Nephron (organoid): ENCODE measurements around the gene FABP6.

Source experiments
- H3K27ac Mint-ChIP-seq, 3 experiments: 2 replicates each; pipeline ENCODE4 v1.8.0; 2020; ENCODE audit warnings: mixed read lengths in 3 of 3, mild to moderate bottlenecking in 2 of 3, moderate library complexity in 1 of 3
- H3K27me3 Mint-ChIP-seq: 2 replicates; pipeline ENCODE4 v1.8.0; 2021; ENCODE audit warnings: low read depth, mild to moderate bottlenecking, moderate library complexity, mixed read lengths
- H3K36me3 Mint-ChIP-seq: 2 replicates; pipeline ENCODE4 v1.8.0; 2020; ENCODE audit warnings: low read depth, mixed read lengths
- H3K4me1 Mint-ChIP-seq: 2 replicates; pipeline ENCODE4 v1.8.0; 2020; ENCODE audit warnings: mixed read lengths
- H3K4me3 Mint-ChIP-seq, 3 experiments: 2 replicates each; pipeline ENCODE4 v1.8.0; 2020; ENCODE audit warnings: mild to moderate bottlenecking in 3 of 3, mixed read lengths in 3 of 3, moderate library complexity in 2 of 3
- H3K9me3 Mint-ChIP-seq: 2 replicates; pipeline ENCODE4 v1.8.0; 2020; ENCODE audit warnings: mixed read lengths
- TF ChIP-seq, protein P1 (sequence below), 3 experiments: fragments of 200-600 bp; sonication (generic); IDR thresholded peaks; one replicate each; pipeline ENCODE4 v1.5.0; 2021; ENCODE audit warnings: antibody characterized with exemption in 3 of 3; ENCODE audit not compliant: unreplicated experiment in 3 of 3

Gene FABP6

DNA sequence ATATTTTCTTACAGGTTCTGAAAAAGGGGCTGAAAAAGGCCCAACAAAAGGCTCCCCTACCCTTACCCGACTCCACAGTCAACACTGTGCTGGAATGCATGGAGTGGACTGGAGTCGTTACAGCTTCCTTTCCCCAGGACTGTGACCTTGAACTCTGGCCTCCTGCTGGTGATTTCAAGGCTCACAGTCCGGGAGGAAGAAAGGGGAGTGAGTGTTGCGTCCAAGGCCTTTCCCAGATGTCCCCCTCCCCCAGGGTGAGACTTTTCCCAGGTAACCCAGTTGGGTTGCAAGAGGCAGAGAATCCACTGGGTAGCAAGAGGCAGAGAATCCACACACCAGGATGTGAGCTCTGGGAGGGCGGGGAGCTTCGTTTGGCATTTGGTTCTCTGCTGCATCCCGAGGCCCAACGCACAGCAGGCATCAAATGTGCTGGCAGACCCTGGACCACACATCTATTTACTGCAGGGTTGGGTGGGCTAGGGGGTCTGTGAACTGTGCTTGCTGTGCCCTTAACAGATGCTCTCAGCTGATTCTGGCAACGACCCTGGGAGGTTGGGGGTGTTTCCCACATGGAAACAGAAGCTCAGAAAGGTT is 37.5 kb downstream of the FABP6 start:
- H3K36me3 Mint-ChIP-seq = peaks cover 16% of the 10 kb centered on the region
- peaks cover 32% of the 10 kb centered on the region for H3K4me1 Mint-ChIP-seq
- peaks cover 3% of the 10 kb centered on the region for H3K27me3 Mint-ChIP-seq
- TF ChIP-seq, protein P1, sequence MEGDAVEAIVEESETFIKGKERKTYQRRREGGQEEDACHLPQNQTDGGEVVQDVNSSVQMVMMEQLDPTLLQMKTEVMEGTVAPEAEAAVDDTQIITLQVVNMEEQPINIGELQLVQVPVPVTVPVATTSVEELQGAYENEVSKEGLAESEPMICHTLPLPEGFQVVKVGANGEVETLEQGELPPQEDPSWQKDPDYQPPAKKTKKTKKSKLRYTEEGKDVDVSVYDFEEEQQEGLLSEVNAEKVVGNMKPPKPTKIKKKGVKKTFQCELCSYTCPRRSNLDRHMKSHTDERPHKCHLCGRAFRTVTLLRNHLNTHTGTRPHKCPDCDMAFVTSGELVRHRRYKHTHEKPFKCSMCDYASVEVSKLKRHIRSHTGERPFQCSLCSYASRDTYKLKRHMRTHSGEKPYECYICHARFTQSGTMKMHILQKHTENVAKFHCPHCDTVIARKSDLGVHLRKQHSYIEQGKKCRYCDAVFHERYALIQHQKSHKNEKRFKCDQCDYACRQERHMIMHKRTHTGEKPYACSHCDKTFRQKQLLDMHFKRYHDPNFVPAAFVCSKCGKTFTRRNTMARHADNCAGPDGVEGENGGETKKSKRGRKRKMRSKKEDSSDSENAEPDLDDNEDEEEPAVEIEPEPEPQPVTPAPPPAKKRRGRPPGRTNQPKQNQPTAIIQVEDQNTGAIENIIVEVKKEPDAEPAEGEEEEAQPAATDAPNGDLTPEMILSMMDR (IDR thresholded peaks at IDR 0.05; ENCODE audit: unreplicated experiment in 3 of 3) = peak in 1 of 3 experiments; percentile 23
- no peaks in the 10 kb centered on the region for H3K9me3 Mint-ChIP-seq
- H3K4me3 Mint-ChIP-seq = no peak overlapping the region
- H3K27ac Mint-ChIP-seq = no peak overlapping the region

DNA sequence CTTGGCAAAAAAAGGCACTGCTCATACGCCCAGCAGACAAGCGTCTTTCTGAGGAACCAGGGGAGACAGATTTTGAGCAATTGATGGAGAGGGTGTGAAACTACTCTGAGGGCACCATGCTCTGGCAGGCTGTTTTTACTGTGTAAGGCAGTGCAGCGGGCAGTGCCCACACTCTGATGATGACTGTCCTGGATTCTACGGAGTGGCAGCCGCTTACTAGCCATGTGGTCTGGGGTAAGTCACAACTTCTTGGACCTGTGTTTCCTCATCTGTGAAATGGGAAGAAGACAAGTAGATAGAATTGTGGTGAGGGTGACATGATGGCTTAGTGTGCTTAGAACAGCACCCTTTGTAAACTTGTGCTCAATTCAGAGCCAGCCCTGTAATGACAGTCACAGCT is 38.8 kb downstream of the FABP6 start:
- Mint-ChIP-seq H3K9me3 (no peaks in the 10 kb centered on the region), H3K27me3 (no peaks in the 10 kb centered on the region), H3K4me3 (no peak overlapping the region), H3K36me3 (peaks cover 16% of the 10 kb centered on the region), H3K4me1 (peaks cover 24% of the 10 kb centered on the region), H3K27ac (no peak overlapping the region)
- TF ChIP-seq, protein P1 (IDR thresholded peaks at IDR 0.05; ENCODE audit: unreplicated experiment in 3 of 3) = no peak

DNA sequence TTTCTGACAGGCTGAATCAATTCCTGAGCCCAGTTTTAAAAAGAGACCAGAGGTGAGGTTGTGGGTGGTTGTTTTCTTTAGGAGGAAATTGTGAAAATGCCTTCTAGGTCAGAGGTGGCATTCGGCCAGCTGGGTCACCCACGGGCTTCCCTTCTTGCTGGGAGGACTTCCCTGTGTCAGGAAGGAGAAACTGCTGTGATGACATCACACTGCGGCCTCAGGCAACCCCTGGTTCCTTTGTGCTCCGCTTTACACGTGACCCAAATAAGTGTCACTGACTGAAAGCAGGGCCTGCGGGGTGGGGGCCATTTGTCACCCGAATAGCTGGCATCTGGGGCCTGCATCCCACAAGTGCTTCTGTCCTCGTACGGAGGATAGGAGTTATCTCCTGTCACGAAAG is 39.7 kb downstream of the FABP6 start:
- H3K4me3 Mint-ChIP-seq = no peak overlapping the region
- H3K4me1 Mint-ChIP-seq = peaks cover 17% of the 10 kb centered on the region
- TF ChIP-seq, protein P1 (IDR thresholded peaks at IDR 0.05; ENCODE audit: unreplicated experiment in 3 of 3) = no peak
- H3K27ac Mint-ChIP-seq = no peak overlapping the region
- peaks cover 16% of the 10 kb centered on the region for H3K36me3 Mint-ChIP-seq
- no peaks in the 10 kb centered on the region for H3K9me3 Mint-ChIP-seq
- H3K27me3 Mint-ChIP-seq = no peaks in the 10 kb centered on the region

DNA sequence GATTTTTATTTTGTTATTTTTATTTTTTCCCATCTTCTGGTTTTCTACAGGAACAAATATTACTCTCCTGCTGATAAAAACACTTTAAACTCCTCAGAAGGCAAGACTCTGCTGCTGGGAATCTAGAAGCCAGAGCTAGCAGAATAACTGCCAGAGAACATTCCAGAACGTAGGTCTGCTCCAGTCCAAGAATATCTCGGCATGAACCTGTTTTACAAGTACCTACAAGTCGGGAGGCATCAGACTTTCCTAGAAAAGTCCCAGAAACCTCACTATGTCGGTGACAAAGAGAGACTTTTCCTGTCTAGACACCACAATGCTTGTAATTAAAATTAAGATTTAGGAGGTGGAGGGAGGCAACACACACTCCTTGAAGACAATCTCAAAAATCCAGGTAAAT is 41.4 kb downstream of the FABP6 start:
- Mint-ChIP-seq H3K36me3 (peaks cover 29% of the 10 kb centered on the region), H3K4me1 (peaks cover 17% of the 10 kb centered on the region), H3K27ac (peak overlapping the region; percentile 27 to 83 (median 69)), H3K4me3 (no peak overlapping the region), H3K27me3 (no peaks in the 10 kb centered on the region), H3K9me3 (no peaks in the 10 kb centered on the region)
- TF ChIP-seq, protein P1 (IDR thresholded peaks at IDR 0.05; ENCODE audit: unreplicated experiment in 3 of 3) = no peak

DNA sequence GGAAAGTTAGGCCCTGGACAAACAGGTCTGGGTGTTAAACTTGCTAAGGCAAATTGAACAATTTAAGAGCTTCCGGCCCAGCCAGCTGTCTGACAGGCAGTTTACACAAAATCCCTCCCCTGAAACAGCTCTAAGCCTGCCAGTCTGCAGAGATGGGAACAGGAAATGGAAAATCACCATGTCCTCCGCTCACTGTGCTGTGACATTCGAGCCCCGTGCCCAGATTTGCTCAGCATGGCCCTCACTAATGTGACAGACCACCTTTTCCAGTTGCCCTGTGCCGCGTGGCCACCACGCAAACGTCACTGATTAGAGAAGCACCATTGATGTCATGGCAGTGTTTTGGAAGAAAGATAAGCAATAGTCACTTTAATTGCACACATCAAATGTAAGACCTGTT is 42.1 kb downstream of the FABP6 start:
- Mint-ChIP-seq H3K27me3 (no peaks in the 10 kb centered on the region), H3K4me3 (peak overlapping the region; percentile 12 to 59 (median 15)), H3K9me3 (no peaks in the 10 kb centered on the region), H3K36me3 (peaks cover 33% of the 10 kb centered on the region), H3K4me1 (peaks cover 17% of the 10 kb centered on the region), H3K27ac (peak overlapping the region; percentile 83 to 91 (median 84))
- TF ChIP-seq, protein P1 (IDR thresholded peaks at IDR 0.05; ENCODE audit: unreplicated experiment in 3 of 3) = no peak

DNA sequence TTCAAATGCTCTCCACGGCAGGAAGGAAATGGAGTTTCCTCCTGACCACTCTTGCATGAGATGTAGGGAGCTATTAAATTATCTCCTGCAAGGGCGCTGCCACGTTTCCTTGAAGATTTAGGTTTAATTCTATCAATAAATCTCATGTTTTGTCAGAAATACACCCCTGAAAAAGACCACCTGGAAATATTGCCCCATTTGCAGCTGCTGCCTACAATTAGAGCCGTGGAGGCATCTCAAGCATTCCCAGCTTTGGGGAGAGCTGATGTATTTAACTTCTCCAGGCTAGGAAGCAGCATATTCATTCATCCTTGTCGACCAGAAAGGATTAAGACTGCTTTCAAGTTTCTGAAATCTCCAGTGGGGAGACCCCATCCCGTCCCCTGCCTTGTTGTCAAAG is 42.5 kb downstream of the FABP6 start:
- Mint-ChIP-seq H3K27me3 (no peaks in the 10 kb centered on the region), H3K4me1 (peaks cover 17% of the 10 kb centered on the region), H3K9me3 (no peaks in the 10 kb centered on the region), H3K36me3 (peaks cover 35% of the 10 kb centered on the region), H3K4me3 (peak overlapping the region in 1 of 3 experiments; percentile 59), H3K27ac (peak overlapping the region; percentile 83 to 91 (median 84))
- TF ChIP-seq, protein P1 (IDR thresholded peaks at IDR 0.05; ENCODE audit: unreplicated experiment in 3 of 3) = no peak
